Osteocyte (in vitro differentiated cells): Measurements from ENCODE around the gene KCNN1. TPM values are rescaled to one million over a fixed set of nuclear protein-coding genes. Genes with fewer than 3 reads are reported as not detected.
A peak's percentile ranks its signal among the peaks of the same experiment; 100 is the strongest.
"Not testable (repeated sequence)": the region's sequence is repeated elsewhere in the genome, so short reads cannot be mapped to it uniquely, and the experiment has no call there.

Source experiments
- DNase-seq: peaks from one replicate; pipeline ENCODE4 v3.0.0; 2021; ENCODE audit warnings: mixed read lengths; ENCODE audit not compliant: unreplicated experiment; ENCODE audit errors: extremely low spot score
- H3K27ac Mint-ChIP-seq: one replicate; pipeline ENCODE4 v1.8.0; 2021; ENCODE audit warnings: mild to moderate bottlenecking, mixed read lengths; ENCODE audit not compliant: unreplicated experiment
- H3K27me3 Mint-ChIP-seq: one replicate; pipeline ENCODE4 v1.8.0; 2021; ENCODE audit warnings: mixed read lengths; ENCODE audit not compliant: unreplicated experiment
- H3K36me3 Mint-ChIP-seq: one replicate; pipeline ENCODE4 v1.8.0; 2021; ENCODE audit warnings: mixed read lengths; ENCODE audit not compliant: unreplicated experiment
- H3K4me1 Mint-ChIP-seq: one replicate; pipeline ENCODE4 v1.8.0; 2021; ENCODE audit warnings: mixed read lengths; ENCODE audit not compliant: unreplicated experiment
- H3K4me3 Mint-ChIP-seq: one replicate; pipeline ENCODE4 v1.8.0; 2021; ENCODE audit warnings: mild to moderate bottlenecking, moderate library complexity, mixed read lengths; ENCODE audit not compliant: unreplicated experiment
- H3K9me3 Mint-ChIP-seq: one replicate; pipeline ENCODE4 v1.8.0; 2021; ENCODE audit warnings: mixed read lengths; ENCODE audit not compliant: unreplicated experiment
- total RNA-seq: library from RNA; stranded (reverse); gene quantifications from 2 replicates; pipeline ENCODE4 v1.2.1, GENCODE V29; 2021
- TF ChIP-seq, protein P1 (sequence below): fragments of 200-600 bp; sonication (generic); IDR thresholded peaks from 2 replicates; pipeline ENCODE4 v1.5.0; 2021; ENCODE audit warnings: antibody characterized with exemption, mild to moderate bottlenecking, moderate library complexity

Gene KCNN1
- total RNA-seq, 1 donor from 2014 or later = not detected

DNA sequence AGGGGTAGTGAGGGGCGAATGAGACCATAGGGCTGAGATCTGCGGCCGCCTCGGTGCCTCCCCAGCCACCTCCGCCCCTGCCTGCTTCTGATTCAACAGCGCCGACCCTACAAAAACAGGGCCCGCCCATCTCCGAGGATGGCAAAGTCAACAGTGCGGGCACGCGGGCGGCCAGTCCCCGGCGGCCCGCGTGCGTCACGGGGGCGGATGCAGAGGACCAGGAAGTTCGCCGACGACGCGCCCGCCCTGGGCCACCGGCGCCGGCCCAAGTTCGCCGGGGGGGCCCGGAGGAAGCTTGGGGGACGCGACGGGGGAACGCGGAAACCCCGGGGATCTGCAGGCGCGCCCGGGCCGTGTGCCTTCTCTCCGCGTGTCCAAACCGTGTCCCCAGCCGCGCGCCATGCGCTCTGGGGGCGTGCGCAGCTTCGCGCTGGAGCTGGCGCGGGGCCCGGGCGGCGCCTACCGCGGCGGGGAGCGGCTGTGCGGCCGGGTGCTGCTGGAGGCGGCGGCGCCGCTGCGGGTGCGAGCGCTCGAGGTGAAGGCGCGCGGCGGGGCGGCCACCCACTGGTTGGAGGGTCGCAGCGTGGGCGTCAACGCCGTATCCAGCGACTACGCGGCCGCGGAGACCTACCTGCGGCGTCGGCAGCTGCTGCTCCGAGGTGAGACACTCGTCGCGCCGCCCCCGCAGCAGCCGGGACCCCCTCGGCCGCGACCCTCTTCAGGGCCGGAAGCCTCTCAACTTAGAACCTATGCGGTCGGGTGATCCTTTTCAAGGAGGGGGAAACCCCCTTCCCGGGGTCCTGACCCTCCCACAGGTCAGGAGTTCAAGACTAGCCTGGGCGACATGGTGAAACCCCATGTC is 34.2 kb downstream of the KCNN1 start:
- Mint-ChIP-seq H3K36me3 (no peaks in the 10 kb centered on the region), H3K27ac (peak overlapping the region; percentile 98), H3K4me3 (peak overlapping the region; percentile 81), H3K27me3 (peaks cover 2% of the 10 kb centered on the region), H3K4me1 (peaks cover 8% of the 10 kb centered on the region), H3K9me3 (no peaks in the 10 kb centered on the region)
- DNase-seq = peak; percentile 93
- TF ChIP-seq, protein P1, sequence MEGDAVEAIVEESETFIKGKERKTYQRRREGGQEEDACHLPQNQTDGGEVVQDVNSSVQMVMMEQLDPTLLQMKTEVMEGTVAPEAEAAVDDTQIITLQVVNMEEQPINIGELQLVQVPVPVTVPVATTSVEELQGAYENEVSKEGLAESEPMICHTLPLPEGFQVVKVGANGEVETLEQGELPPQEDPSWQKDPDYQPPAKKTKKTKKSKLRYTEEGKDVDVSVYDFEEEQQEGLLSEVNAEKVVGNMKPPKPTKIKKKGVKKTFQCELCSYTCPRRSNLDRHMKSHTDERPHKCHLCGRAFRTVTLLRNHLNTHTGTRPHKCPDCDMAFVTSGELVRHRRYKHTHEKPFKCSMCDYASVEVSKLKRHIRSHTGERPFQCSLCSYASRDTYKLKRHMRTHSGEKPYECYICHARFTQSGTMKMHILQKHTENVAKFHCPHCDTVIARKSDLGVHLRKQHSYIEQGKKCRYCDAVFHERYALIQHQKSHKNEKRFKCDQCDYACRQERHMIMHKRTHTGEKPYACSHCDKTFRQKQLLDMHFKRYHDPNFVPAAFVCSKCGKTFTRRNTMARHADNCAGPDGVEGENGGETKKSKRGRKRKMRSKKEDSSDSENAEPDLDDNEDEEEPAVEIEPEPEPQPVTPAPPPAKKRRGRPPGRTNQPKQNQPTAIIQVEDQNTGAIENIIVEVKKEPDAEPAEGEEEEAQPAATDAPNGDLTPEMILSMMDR = no peak

DNA sequence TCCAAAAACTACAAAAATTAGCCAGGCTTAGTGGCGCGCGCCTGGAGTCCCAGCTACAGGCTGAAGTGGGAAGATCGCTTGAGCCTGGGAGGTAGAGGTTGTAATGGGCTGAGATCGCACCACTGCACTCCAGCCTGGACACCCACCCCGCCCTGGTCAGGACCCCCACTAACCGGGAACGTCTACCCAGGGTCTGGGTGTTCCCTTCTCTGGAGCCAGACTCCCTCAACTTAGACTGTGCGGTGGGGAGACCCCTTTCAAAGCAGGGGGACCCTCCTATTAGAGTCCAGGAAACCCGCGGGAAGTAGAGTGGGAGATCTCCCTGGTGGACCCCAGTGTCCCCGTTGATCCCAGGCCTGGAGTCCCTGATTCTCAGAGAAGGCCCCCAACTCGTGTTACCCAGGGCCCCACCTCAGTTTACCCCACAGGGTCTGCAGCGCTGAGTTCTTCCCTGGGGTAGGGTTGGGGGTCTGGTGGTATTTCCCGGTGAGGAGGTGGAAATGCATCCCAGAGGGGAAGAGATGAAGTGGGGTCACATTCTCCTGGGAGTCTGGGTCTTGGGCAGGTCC is 35.0 kb downstream of the KCNN1 start:
- H3K27me3 Mint-ChIP-seq = no peaks in the 10 kb centered on the region
- peak overlapping the region; percentile 57 for H3K27ac Mint-ChIP-seq
- TF ChIP-seq, protein P1 = no peak
- peaks cover 2% of the 10 kb centered on the region for H3K36me3 Mint-ChIP-seq
- peaks cover 10% of the 10 kb centered on the region for H3K4me1 Mint-ChIP-seq
- H3K9me3 Mint-ChIP-seq = no peaks in the 10 kb centered on the region
- peak overlapping the region; percentile 81 for H3K4me3 Mint-ChIP-seq
- no peak for DNase-seq

DNA sequence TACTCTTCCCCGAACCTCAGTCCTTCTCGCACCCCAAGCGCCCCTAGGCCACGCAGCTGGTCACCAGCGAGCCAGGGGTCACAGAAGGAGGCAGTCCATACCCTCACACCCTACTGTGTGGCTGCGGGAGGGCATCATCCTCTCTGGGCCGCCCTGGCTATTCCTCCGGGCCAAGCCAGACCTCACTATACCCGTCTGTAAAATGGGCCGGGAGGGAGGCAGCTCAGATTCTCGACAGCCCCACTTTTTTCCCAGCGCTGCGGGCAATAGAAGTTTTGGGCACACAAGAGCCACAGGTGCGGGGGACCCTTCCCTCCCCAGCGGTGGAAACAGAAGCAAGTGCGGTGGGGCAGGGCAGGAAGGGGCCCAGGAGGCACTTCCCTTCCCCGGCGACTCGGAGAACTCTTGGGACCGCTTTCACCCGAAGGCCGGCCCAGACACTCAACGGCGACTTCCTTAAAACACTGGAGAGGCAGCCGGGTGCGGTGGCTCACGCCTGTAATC is 35.5 kb downstream of the KCNN1 start:
- Mint-ChIP-seq H3K36me3 (peaks cover 2% of the 10 kb centered on the region), H3K4me1 (peaks cover 15% of the 10 kb centered on the region), H3K27me3 (no peaks in the 10 kb centered on the region), H3K9me3 (no peaks in the 10 kb centered on the region), H3K27ac (no peak overlapping the region), H3K4me3 (peak overlapping the region; percentile 81)
- no peak for DNase-seq
- TF ChIP-seq, protein P1 = no peak

DNA sequence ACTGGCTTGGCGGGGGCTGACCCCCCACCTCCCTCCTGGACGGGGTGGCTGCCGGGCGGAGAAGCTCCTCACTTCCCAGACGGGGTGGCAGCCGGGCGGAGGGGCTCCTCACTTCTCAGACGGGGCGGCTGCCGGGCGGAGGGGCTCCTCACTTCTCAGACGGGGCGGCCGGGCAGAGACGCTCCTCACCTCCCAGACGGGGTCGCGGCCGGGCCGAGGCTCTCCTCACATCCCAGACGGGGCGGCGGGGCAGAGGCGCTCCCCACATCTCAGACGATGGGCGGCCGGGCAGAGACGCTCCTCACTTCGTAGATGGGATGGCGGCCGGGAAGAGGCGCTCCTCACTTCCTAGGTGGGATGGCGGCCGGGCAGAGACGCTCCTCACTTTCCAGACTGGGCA is 38.8 kb downstream of the KCNN1 start:
- H3K27me3 Mint-ChIP-seq, H3K36me3 Mint-ChIP-seq, H3K4me3 Mint-ChIP-seq, DNase-seq, H3K9me3 Mint-ChIP-seq, H3K27ac Mint-ChIP-seq: not testable (repeated sequence)
- peaks cover 24% of the 10 kb centered on the region for H3K4me1 Mint-ChIP-seq

DNA sequence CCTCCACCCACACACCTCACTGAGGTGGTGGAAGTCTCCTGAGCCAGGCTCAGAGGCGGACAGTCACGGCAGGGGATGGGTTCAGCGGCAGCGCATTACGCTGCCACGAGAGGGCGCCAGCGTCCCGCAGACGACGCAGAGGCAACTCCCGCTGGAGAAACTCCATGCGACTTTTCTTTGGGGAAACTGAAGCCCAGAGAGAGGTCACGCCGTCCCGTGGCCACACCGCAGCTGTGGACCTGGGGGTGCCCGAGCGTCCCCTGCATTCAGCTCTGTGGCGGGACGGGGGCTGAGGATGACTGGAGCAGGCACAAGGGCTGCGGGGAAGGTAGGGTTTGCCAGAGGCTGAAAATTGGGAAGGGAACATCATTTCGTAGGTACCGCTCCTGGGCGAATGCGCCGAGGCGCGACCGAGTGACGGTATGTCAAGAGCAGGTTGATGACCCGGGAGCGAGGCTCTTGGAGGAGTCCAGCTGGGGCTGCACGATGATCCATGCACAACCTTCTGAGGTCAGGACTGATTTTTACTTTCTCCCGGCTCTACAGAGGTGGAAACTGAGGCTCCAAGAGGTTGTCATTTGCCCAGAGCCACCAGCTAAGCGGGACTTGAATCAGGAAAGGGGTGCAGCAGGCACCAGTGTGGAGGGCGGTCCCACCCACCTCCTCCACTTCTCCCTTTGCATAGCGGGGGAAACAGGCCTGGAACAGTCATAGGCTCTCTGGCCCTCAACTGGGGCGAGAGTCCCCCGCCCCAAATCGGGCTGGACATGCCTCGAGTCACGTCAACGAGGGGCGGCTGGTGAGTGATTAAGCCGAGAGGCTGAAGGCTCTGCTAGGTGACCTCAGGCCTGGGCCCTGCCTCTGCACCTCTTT is 40.4 kb downstream of the KCNN1 start:
- TF ChIP-seq, protein P1 = peak; percentile 99
- no peaks in the 10 kb centered on the region for H3K9me3 Mint-ChIP-seq
- H3K27ac Mint-ChIP-seq = peak overlapping the region; percentile 97
- peak; percentile 95 for DNase-seq
- H3K4me3 Mint-ChIP-seq = peak overlapping the region; percentile 93
- peaks cover 21% of the 10 kb centered on the region for H3K4me1 Mint-ChIP-seq
- H3K27me3 Mint-ChIP-seq = no peaks in the 10 kb centered on the region
- peaks cover 11% of the 10 kb centered on the region for H3K36me3 Mint-ChIP-seq
